Spleen (tissue), 7 donors: Measurements from ENCODE around the gene DLGAP3.

Source experiments
- CTCF ChIP-seq, 11 experiments: fragments of 200-600 bp in 7 of 11; fragments of 450-650 bp in 4 of 11; sonication (generic) in 4 of 11; IDR thresholded peaks in 8 of 11; conservative IDR thresholded peaks in 3 of 11; 1 replicate in 7 of 11; 2 replicates in 4 of 11; pipeline versions ENCODE4 v1.4.0 to v1.8.0; 2016 to 2021; ENCODE audit warnings: antibody characterized with exemption in 11 of 11, inconsistent platforms in 4 of 11, mild to moderate bottlenecking in 1 of 11
- POLR2A ChIP-seq, 3 donors: fragments of 450-650 bp; IDR thresholded peaks; one replicate each; pipeline ENCODE4 v1.5.1; 2017; ENCODE audit warnings: antibody characterized with exemption in 3 of 3, mild to moderate bottlenecking in 1 of 3
- donor health status: DM: no; HTN: no; CAD: no; lungs with moderate emphysema.
- donor health status: DM: no; HTN: no; CAD: no.
- donor health status: DM: no; HTN: no; CAD: no.

- TF ChIP-seq CTCF (IDR thresholded peaks at IDR 0.05 in 8 of 11, conservative IDR thresholded peaks at IDR 0.05 in 3 of 11) (no peak), POLR2A (IDR thresholded peaks at IDR 0.05) (no peak)
Measured at GRCh38 chr1:34851431-34852105, 77.9 kb downstream of the DLGAP3 start.
